ENCODE data around the gene AASDH. TPM values are rescaled to one million over a fixed set of nuclear protein-coding genes. Genes with fewer than 3 reads are reported as not detected.

The AASDH gene
- total RNA-seq, 1 experiment from 2014 or later = 11.5 TPM

DNA sequence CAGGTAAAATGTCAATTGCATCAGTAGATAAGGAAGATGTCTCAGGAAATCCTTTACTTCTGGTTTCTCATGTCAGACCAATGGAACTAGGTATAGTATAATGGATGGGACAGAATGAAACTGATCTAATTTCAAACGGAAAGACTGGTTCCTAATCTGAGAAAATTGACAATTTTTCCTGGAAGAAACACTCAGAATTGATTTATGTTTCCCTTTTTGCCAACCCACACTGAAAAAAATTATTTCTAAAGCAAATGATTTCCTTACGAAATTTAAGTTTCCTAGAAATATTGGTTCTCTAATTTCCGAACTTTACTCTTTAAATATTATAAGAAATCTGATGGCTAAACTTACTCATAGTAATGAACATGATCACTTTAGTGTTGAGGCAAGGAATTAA, 29.1 kb upstream of the AASDH start:
- POLR2A ChIA-PET (ENCODE audit: unreplicated experiment) = no interaction called here
- Histone ChIP-seq H3K79me2 (ENCODE audit: low read depth) (peaks cover 74% of the 10 kb centered on the region), H4K20me1 (ENCODE audit: insufficient read depth) (peaks cover 6% of the 10 kb centered on the region; the same call in 1 of the 2 replicates), H3K4me3 (no peak overlapping the region), H3K4me2 (no peak overlapping the region), H2AFZ (no peak overlapping the region), H3K36me3 (ENCODE audit: low read depth) (no peaks in the 10 kb centered on the region), H3F3A (ENCODE audit: insufficient read depth, low read depth) (no peaks in the 10 kb centered on the region), H3K9me2 (ENCODE audit: insufficient read depth) (no peaks in the 10 kb centered on the region), H3K4me1 (replicated peaks; ENCODE audit: insufficient read depth) (peaks cover 4% of the 10 kb centered on the region), H3K27ac (no peak overlapping the region), H3K9me3 (ENCODE audit: insufficient read depth, low read depth) (no peaks in the 10 kb centered on the region), H3K27me3 (ENCODE audit: insufficient read depth, low read depth) (no peaks in the 10 kb centered on the region)
- no peak for TF ChIP-seq EZH2 (IDR thresholded peaks at IDR 0.05; ENCODE audit: low read depth)
- TF ChIP-seq, protein P1, sequence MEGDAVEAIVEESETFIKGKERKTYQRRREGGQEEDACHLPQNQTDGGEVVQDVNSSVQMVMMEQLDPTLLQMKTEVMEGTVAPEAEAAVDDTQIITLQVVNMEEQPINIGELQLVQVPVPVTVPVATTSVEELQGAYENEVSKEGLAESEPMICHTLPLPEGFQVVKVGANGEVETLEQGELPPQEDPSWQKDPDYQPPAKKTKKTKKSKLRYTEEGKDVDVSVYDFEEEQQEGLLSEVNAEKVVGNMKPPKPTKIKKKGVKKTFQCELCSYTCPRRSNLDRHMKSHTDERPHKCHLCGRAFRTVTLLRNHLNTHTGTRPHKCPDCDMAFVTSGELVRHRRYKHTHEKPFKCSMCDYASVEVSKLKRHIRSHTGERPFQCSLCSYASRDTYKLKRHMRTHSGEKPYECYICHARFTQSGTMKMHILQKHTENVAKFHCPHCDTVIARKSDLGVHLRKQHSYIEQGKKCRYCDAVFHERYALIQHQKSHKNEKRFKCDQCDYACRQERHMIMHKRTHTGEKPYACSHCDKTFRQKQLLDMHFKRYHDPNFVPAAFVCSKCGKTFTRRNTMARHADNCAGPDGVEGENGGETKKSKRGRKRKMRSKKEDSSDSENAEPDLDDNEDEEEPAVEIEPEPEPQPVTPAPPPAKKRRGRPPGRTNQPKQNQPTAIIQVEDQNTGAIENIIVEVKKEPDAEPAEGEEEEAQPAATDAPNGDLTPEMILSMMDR (conservative IDR thresholded peaks at IDR 0.05) = no peak
- no TSS peak for BruUV-seq (replicated peaks)
- CTCF ChIA-PET = no interaction called here
- intact Hi-C loops (cut with micrococcal nuclease; ENCODE audit: unreplicated experiment) = no loop called here
- no peak for DNase-seq

DNA sequence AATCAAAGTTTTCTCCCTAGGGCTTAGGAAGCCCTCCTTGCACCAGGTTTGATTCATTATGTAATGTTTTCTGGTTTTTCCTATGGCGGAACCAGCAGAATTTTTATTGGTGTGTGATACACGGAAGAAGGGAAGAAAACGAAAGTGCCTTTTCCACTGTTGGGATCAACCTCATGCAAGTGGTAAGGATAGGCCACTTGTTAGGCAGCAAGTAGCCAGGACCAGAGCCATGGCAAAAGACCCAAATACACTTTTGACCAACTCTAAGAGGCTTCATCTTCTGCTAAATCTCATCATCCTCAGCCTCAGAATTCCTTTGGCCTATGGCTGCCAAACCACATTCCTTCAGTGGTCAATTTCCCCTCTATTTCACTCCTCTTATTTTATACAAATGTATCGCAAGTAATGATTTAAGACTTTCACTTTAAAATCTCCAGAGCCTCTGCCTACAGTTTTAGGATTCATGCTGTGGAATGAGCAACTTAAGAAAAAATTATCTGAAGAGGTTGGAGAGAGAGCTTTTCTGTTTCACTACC, 26.9 kb upstream of the AASDH start:
- Histone ChIP-seq H3K4me3 (no peak overlapping the region), H3F3A (ENCODE audit: insufficient read depth, low read depth) (peaks cover 16% of the 10 kb centered on the region), H3K27ac (0 out of 2 replicates have a peak overlapping the region, but pooled peaks have one; percentile 3), H4K20me1 (ENCODE audit: insufficient read depth) (peaks cover 6% of the 10 kb centered on the region; the same call in 1 of the 2 replicates), H2AFZ (no peak overlapping the region), H3K4me2 (no peak overlapping the region), H3K27me3 (ENCODE audit: insufficient read depth, low read depth) (no peaks in the 10 kb centered on the region), H3K79me2 (ENCODE audit: low read depth) (peaks cover 68% of the 10 kb centered on the region), H3K36me3 (ENCODE audit: low read depth) (no peaks in the 10 kb centered on the region), H3K9me3 (ENCODE audit: insufficient read depth, low read depth) (no peaks in the 10 kb centered on the region), H3K4me1 (replicated peaks; ENCODE audit: insufficient read depth) (peaks cover 26% of the 10 kb centered on the region), H3K9me2 (ENCODE audit: insufficient read depth) (no peaks in the 10 kb centered on the region)
- ChIA-PET CTCF (no interaction called here), POLR2A (ENCODE audit: unreplicated experiment) (no interaction called here)
- TF ChIP-seq EZH2 (IDR thresholded peaks at IDR 0.05; ENCODE audit: low read depth) = no peak
- TF ChIP-seq, protein P1 (conservative IDR thresholded peaks at IDR 0.05) = no peak
- BruUV-seq (replicated peaks) = no TSS peak
- no peak for DNase-seq
- intact Hi-C loops (cut with micrococcal nuclease; ENCODE audit: unreplicated experiment) = no loop called here

DNA sequence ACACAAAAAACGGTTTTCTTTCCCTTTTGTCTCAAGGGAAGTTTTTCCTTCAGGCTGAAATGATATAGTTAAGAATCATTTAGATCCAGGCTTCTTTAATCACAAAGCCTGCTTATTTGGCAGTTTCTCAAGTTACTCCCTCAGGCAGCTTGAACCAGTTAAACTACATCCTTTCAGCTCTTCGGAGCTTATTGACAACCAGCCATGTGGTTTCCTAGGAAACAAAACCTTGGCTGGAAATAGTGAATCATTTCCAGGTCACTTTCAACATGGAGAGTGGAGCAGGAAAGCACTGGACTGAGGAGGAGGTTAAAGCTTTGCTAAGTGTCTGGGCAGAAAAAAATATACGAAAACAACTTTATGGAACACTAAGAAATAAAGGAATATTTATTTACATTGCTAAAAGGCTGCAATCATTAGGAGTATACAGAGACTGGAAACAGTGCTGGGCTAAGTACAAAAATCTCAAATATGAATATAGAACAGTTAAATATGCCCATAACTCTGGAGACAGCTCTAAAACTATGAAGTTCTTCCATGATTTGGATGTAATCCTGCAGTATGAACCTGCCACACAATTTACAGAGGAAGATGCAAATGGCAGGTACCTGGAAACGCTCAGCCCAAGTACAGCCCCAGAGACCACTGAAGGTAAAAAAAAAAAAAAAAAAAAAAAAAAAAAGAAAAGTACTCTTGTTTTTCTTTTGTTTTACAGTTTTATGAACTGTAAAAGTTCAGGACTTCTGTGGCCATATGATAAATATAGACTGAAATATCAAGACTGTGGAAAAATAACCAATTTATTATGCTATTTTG, 23.2 kb upstream of the AASDH start:
- DNase-seq = peak; percentile 51 to 93
- Histone ChIP-seq H3K9me3 (ENCODE audit: insufficient read depth, low read depth) (no peaks in the 10 kb centered on the region), H3K36me3 (ENCODE audit: low read depth) (no peaks in the 10 kb centered on the region), H3K79me2 (ENCODE audit: low read depth) (peaks cover 56% of the 10 kb centered on the region), H4K20me1 (ENCODE audit: insufficient read depth) (peaks cover 5% of the 10 kb centered on the region; the same call in 1 of the 2 replicates), H3K4me3 (peak overlapping the region; percentile 48; the same call in 1 of the 2 replicates), H2AFZ (peak overlapping the region; percentile 37; the same call in 1 of the 2 replicates), H3K4me1 (replicated peaks; ENCODE audit: insufficient read depth) (peaks cover 29% of the 10 kb centered on the region), H3K4me2 (peak overlapping the region; percentile 80), H3K27me3 (ENCODE audit: insufficient read depth, low read depth) (no peaks in the 10 kb centered on the region), H3K9me2 (ENCODE audit: insufficient read depth) (no peaks in the 10 kb centered on the region), H3F3A (ENCODE audit: insufficient read depth, low read depth) (peaks cover 16% of the 10 kb centered on the region), H3K27ac (peak overlapping the region; percentile 69)
- POLR2A ChIA-PET (ENCODE audit: unreplicated experiment) = interaction anchor here (0.5 to 1.1 kb wide), 5 partner anchors 23 to 1241 kb away, joined by 3 to 5 read pairs (median 3); partner anchors contain the start of gene AASDH
- intact Hi-C loops (cut with micrococcal nuclease; ENCODE audit: unreplicated experiment) = loop anchor here (2.0 kb wide), 1 partner anchor 24 kb away; the partner anchor contains the start of gene PPAT
- no TSS peak for BruUV-seq (replicated peaks)
- CTCF ChIA-PET = interaction anchor here (0.6 kb wide), 1 partner anchor 984 kb away, joined by 8 read pairs; no protein-coding TSS in a partner anchor
- TF ChIP-seq, protein P1 (conservative IDR thresholded peaks at IDR 0.05) = no peak
- no peak for TF ChIP-seq EZH2 (IDR thresholded peaks at IDR 0.05; ENCODE audit: low read depth)
